HG03575 (cell line): Measurements from ENCODE around the gene TC2N.
"Not testable (repeated sequence)": the region's sequence is repeated elsewhere in the genome, so short reads cannot be mapped to it uniquely, and the experiment has no call there.

ENCODE experiments used
- ATAC-seq: cut with Tn5 transposase; IDR thresholded peaks from one replicate; pipeline ENCODE4 v1.9.1; 2021; ENCODE audit not compliant: unreplicated experiment, insufficient number of reproducible peaks, low FRiP score; ENCODE audit errors: extremely low read depth

The TC2N gene

GRCh38 chr14:91867316-91867988 lies at the start of gene TC2N:
TC2N (minus strand) TSS chr14:91867536; CDS start chr14:91813769, 53,767 bp downstream.
- ATAC-seq: no peak

GRCh38 chr14:91912035-91912434 lies 44.7 kb upstream of the TC2N start:
- no peak for ATAC-seq

DNA sequence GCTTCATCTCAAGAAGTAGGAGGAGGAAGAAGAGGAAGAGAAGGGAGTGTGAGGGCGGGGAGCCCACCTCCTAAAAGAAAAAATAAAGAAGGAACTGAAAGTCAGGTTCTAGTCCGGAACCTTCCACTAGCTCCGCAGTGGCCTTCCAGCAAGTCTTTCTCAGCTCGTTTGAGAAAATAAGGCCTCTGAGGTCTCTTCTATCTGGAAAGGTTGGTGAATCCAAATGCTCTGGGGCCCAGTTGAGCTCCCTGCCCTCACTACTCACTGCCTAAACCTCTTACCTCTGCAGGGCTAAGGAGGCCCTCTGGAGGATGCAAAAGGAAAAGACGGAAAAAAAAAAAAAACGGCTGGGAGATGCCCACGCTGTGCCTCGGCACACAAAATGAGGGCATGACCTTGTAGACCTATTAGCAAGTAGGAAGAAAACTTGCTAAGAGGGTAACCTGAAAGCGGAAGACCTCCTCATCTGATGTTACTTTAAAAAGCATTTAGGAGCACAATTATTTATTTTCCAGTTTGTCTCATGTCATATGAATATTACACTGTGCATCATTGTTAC lies 44.2 kb upstream of the TC2N start:
- no peak for ATAC-seq

GRCh38 chr14:91910196-91910595 lies 42.9 kb upstream of the TC2N start:
- no peak for ATAC-seq

DNA sequence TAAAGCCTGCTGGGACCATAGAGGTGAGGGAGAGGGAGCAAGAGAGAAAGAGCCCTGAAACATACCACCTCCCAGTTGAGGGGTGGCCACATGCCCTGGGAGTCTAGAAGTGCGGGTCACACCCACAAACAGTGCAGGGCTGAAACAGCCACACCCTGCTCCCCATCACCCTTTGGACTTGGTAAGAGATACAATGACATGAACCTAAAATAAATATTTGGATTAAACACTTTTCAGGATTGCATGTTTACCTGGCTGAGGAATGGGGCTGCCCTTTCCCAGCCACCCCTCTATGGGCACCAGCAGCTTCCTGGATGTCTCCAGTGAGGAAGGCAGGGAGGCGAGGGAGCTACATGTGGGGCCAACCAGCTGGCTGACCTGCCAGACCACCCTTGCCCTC lies 39.0 kb upstream of the TC2N start:
- no peak for ATAC-seq

- no peak for ATAC-seq
These were observed 37.8 kb upstream of the TC2N start for GRCh38 chr14:91904956-91905645.

DNA sequence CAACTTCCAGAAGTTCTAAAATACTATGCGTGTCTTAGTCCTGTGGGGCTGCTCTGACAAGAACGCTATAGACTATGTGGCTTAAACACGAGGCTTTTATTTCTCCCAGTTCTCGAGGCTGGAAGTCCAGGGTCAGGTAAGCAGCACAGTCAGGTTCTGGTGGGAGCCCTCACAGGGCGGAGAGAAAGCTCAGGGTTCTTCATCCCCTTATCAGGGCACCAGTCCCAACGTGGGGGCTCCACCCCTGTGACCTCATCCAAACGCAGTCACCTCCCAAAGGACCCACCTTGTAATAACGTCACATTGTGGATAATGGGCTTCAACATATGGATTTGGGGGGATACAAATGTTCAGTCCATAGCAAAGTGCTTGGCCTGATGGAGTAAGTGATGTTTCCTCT lies 37.1 kb upstream of the TC2N start:
- ATAC-seq: no peak

- no peak for ATAC-seq
These were observed 35.7 kb upstream of the TC2N start for GRCh38 chr14:91903070-91903469.

DNA sequence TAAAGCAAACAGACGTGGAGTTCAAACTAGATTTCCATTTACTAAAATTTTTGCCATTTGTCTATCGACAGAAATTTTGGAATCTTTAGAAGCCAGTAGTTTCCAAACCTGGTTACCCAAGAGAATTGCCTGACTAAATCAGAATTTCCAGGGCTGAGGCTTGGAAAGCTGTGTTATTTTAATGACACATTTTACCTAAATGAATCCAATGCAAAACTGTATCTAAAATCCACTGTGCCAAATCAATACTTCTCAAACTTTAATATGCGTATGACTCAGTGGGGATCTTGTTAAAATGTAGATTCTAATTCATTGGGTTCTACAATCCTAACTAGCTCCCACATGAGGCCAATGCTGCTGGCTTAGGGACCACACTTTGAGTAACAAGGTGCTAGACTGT lies 35.0 kb upstream of the TC2N start:
- ATAC-seq: no peak

DNA sequence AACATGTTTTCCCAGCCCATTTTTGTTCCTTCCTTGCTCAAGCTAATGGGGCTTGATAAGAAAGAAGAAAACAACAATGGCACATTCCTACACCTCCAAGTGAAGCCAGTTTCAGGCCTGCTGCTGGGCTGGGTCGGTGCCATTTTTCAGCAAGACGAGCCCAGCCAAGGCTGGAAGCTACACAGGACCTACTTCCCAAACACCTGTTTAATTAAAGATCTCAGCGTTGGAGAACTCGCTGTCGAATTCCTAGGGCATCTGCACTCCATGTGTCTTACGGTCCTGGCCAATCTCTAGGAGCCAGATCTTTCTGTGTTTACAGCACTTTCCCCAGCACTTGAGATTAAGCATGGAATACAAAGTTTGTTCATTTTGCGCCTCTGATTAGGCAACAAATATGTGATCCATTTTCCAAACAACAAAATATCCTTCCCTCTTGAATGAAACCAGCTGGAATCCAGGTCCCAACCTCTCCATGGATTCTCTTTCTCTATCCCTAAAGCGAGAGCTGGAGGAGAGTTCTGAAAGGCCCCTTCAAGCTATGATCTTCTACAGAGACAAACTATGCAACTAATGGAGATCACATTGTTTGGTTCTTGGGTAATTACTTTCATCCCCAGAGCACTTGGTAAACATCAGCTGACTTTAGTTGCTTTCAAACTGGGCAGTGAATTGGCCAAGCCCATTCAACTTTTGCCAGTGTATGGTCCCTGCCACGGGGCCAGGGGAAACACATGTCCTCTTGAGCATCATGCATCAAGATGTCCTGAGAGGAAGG lies 34.3 kb upstream of the TC2N start:
- no peak for ATAC-seq

DNA sequence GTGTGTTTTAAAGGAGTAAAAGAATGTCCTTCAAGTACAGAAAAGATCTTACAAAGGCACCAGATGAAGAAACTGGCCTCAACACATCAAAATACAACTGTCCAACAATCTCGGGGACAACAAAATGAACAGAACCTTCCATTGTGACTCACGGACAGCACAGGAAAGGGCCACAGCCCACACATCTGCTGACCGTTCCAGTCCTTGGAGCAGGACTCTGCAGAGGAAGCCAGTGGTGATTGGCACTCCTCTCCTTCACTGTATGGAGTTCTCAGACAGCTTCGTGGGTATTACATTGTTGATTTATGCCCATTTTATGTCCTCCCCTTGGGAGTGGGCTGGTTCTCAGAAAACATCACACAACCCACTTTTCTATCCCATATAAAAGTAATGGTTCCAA lies 32.5 kb upstream of the TC2N start:
- ATAC-seq: no peak

- no peak for ATAC-seq
These were observed 31.9 kb upstream of the TC2N start for GRCh38 chr14:91899213-91899612.

DNA sequence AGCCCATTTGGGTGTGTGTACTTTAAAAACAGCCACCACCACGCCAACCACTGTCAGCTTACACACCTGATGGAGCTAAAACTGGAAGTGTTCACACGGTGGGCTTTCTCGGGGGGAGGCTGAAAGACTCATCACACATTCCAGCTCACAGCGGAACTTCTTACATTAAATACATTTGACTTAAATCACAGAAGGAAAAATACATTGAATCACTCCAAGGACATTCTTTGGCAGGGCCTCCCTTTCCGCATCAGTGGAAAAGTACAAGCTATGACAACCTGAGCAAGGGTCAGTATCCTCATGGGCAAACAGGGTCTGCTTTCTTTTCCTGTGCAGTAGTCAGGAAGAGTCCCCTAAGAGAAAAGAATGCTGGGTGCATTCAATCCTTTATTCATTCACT lies 31.0 kb upstream of the TC2N start:
- no peak for ATAC-seq

- not testable (repeated sequence) for ATAC-seq
These were observed 30.4 kb upstream of the TC2N start for GRCh38 chr14:91897716-91898115.

- ATAC-seq: no peak
These were observed 29.9 kb upstream of the TC2N start for GRCh38 chr14:91897106-91897701.

- ATAC-seq: no peak
These were observed 29.1 kb upstream of the TC2N start for GRCh38 chr14:91896419-91896818.

GRCh38 chr14:91893669-91894068 lies 26.3 kb upstream of the TC2N start:
- no peak for ATAC-seq

- ATAC-seq: no peak
These were observed 25.7 kb upstream of the TC2N start for GRCh38 chr14:91893007-91893406.

DNA sequence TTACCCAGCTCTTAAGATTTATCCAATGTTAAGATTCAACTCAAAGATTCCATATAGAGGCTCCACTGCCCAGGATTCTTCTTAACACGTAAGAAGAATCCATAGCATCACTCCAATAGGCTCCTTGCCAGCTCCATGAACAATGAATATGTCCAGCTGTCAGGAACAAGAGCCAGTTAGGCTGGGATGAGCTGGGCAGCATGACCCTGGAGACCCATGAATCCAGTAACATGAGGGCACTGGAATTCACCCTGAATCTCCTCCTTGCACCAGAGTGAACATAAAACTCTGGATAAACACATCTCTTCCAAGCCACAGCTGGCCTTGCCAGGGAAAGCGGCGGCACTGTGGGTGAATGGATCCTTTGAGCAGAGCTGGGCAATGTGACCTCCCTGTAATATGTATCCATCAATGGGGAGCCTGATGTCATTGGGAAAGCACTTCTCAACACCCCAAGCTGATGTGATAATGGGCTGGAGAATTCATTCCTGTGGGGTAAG lies 24.4 kb upstream of the TC2N start:
- no peak for ATAC-seq
